Activated CD4-positive, alpha-beta T cell treated with anti-CD3 and anti-CD28 coated beads, Interleukin-2, Interleukin-6, amounts not matched to agents 100 ng/mL and 50 ng/mL, durations not matched to agents 16 hours and 8 hours (primary cell): ENCODE results near the gene IGFBP4.
"Not testable (repeated sequence)": the region's sequence is repeated elsewhere in the genome, so short reads cannot be mapped to it uniquely, and the experiment has no call there.

Experiments used
- DNase-seq: peaks from one replicate; pipeline ENCODE4 v3.0.0-alpha.2; 2020

Gene IGFBP4

DNA sequence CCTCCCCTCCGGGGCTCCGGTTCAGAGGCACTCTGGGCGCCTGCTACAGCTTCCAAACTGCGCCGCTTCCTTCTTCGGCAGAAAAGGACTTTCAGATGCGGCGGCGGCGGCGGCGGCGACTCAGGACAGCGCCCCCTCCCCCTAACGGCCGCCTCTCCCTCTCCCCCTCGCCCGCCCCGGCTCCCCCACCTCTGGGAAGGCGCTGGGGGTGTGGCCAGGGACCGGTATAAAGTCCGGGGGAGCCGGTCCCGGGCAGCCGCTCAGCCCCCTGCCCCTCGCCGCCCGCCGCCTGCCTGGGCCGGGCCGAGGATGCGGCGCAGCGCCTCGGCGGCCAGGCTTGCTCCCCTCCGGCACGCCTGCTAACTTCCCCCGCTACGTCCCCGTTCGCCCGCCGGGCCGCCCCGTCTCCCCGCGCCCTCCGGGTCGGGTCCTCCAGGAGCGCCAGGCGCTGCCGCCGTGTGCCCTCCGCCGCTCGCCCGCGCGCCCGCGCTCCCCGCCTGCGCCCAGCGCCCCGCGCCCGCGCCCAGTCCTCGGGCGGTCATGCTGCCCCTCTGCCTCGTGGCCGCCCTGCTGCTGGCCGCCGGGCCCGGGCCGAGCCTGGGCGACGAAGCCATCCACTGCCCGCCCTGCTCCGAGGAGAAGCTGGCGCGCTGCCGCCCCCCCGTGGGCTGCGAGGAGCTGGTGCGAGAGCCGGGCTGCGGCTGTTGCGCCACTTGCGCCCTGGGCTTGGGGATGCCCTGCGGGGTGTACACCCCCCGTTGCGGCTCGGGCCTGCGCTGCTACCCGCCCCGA is at the start of gene IGFBP4:
Gene IGFBP4 (plus strand): TSS at position 255 of the 792 bp plus-strand sequence. CDS start 286 bp downstream, at position 541.
- peak; percentile 82 for DNase-seq

- peak; percentile 44 for DNase-seq
These were observed 44.1 kb upstream of the IGFBP4 start for GRCh38 chr17:40399185-40399584.

- no peak for DNase-seq
These were observed 40.6 kb upstream of the IGFBP4 start for GRCh38 chr17:40402668-40403067.

DNA sequence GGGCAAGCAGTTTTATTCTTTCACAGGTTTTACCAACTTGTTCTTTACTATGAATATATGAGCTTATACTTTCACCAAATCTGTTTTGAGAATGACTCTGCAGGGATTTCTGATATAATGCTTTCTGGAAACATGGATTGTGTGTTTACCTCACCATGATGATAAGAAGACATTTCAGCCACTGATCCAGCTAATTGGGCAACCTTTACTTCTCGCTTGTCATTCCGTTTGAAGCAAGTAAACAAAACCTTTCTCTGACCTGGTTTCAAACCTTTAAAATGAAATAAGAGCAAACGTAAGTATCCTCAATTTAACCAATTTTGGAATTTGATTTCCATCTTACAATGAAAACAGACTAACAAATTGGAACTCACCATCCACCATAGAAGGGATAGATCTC is 39.2 kb upstream of the IGFBP4 start:
- DNase-seq, result no peak

- no peak for DNase-seq
These were observed 35.8 kb upstream of the IGFBP4 start for GRCh38 chr17:40407460-40407859.

GRCh38 chr17:40409540-40409939 is 33.7 kb upstream of the IGFBP4 start:
- not testable (repeated sequence) for DNase-seq

GRCh38 chr17:40410082-40410481 is 33.2 kb upstream of the IGFBP4 start:
- DNase-seq, result no peak

DNA sequence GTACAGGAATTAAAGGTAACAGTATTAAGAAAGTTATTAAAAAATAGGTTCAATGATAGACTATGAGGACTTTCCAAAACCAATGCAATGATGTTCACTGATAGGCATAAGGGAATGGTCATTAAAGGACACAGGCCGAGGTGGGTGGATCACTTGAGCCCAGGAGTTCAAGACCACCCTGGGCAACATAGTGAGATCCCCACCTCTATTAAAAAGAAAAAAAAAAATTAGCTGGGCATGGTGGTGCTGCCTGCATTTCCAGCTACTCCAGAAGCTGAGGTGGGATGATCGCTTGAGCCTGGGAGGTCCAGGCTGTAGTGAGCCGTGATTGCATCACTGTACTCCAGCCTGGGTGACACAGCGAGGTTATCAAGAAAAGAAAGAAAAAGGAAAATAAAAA is 31.4 kb upstream of the IGFBP4 start:
- DNase-seq, result no peak

- no peak for DNase-seq
These were observed 30.4 kb upstream of the IGFBP4 start for GRCh38 chr17:40412880-40413279.

GRCh38 chr17:40414312-40414711 is 28.9 kb upstream of the IGFBP4 start:
- DNase-seq, result not testable (repeated sequence)

DNA sequence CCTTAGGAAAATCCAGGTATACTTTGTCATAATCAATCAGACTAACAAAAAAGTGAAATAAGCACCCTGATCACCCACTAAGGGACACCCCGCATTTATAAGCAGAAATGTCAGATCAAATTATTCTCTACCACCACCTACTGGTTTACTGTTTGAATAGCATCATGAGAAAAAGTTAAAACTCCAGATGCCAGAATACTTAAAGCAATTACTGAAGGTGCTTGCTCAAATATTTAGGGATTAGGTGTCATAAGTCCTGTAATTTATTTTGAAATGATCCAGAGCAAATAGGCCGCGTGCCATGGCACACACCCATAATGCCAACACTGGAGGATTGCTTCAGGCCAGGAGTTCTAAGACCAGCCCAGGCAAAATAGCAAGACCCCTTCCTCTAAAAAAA is 27.9 kb upstream of the IGFBP4 start:
- peak; percentile 50 for DNase-seq

DNA sequence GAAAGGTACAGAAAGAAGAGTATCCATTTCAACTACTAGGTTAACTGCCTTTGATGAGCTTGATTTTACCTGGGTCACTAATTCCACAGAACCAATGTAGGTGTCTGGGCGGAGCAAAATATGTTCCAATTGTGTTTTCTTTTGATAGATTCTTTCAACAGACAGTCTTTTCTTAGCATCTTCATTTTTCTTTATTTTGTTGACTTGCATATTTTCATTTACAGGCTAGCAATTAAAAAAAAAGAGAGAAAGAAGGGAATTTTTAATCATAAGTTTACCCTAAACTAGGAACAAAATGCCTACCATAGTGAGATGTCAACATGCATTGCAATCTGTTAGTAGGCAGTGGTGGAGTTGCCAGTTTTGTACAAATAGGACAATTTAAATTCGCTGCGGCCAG is 26.6 kb upstream of the IGFBP4 start:
- no peak for DNase-seq

DNA sequence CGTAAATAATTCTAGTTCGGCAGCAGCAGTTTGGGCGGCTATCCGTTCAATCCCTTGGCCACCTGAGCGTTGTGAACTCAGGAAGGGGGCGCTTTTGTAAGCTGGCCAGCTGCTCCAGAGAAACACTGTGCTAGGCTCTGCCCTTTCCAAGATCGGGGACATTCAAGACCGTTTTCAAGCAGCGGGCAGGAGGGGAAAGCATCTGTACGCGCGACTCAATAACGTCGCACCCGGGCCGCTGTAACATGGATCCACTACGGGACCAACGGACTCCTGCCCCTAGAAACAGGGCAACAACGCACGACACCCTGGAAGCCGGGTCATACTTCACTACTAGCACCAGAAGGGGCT is 26.0 kb upstream of the IGFBP4 start:
- peak; percentile 49 for DNase-seq

DNA sequence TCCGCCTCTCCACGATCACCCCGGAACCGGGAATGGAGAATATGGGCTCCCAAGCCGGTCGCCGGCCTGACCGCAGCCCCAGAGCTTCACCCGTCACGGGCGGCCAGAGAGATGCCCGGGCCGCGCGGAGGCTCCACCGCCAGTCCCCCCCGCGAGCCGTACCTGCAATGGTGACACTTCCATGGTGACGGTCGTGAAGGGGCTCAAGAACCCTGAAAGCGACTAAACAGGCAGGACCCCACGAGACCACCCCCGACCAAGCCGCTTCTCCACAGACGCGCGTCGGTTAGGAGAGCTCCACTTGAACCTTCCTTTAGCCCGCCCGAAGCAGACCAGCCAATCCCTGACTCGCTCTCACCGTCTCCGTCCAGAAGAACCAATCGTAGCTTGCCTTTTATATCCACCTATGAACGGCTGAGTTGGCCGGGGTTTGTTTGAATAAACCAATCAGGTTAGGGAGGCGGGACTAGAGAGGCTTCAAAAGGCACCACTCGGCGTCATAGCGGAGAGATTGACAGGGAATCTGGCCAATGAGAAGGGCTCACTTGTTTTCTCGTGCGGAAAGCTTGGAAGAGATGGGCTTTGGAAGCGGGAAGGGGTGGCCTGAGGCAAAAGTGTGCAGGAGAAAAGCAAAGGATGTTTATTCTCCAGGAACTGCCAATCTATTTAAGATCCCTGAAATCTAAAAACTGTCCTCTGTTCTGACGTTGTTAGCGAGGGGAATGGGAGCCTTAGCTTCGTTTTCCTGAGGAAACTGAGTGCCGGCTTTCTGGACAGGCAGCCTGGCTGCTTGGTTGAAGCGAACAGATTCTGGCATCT is 25.4 kb upstream of the IGFBP4 start, which contains the start of gene TOP2A:
Gene TOP2A (minus strand): TSS at position 288 of the 819 bp plus-strand sequence. CDS start 105 bp downstream, at position 183.
- DNase-seq, result peak; percentile 99

DNA sequence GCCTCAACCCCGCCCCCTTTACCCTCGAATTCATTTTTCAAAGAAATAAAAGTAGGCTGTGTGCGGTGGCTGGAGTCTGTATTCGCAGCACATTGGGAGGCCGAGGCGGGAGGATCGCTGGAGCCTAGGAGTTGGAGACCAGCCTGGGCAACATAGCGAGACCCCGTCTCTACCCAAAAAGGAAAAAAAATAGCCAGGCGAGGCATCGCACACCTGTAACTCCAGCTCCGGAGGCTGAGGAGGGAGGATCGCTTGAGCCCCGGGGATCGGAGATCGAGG is 24.9 kb upstream of the IGFBP4 start:
- DNase-seq, result no peak

GRCh38 chr17:40419559-40420331 is 23.5 kb upstream of the IGFBP4 start:
- peak; percentile 46 for DNase-seq

DNA sequence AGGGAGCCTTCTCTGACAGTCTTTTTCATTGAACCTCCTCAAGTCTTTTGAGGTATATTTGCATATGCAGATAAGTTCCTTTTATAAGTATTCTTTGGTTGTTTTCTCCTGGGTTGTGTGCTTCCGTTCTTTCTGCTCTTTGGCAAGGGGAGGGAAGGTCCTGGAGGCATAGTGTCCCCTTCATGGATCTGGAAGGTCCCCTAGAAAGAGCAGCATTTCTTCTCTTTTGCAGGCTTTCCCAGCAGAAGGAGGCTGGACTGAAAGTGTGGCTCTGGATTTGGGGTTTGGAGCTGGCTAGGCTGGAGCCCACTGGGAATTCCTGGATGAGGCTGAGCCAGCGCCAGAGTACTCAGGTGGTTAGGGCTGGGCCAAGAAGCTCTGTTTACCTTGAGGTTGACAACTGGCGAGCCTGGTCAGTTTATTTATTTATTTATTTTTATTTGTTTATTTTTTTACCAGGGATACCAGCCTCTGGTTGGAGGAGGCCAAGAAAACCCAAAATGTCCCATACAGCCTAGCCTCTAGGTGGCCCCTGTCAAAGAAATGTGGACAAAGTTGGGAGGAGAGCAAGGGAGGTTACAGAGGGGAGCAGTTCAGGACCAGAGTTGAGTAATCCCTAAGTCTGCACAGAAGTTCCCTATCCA is 20.1 kb upstream of the IGFBP4 start:
- DNase-seq, result no peak

GRCh38 chr17:40425741-40426140 is 17.5 kb upstream of the IGFBP4 start:
- DNase-seq, result no peak

GRCh38 chr17:40427002-40427491 is 16.2 kb upstream of the IGFBP4 start:
- peak; percentile 75 for DNase-seq

DNA sequence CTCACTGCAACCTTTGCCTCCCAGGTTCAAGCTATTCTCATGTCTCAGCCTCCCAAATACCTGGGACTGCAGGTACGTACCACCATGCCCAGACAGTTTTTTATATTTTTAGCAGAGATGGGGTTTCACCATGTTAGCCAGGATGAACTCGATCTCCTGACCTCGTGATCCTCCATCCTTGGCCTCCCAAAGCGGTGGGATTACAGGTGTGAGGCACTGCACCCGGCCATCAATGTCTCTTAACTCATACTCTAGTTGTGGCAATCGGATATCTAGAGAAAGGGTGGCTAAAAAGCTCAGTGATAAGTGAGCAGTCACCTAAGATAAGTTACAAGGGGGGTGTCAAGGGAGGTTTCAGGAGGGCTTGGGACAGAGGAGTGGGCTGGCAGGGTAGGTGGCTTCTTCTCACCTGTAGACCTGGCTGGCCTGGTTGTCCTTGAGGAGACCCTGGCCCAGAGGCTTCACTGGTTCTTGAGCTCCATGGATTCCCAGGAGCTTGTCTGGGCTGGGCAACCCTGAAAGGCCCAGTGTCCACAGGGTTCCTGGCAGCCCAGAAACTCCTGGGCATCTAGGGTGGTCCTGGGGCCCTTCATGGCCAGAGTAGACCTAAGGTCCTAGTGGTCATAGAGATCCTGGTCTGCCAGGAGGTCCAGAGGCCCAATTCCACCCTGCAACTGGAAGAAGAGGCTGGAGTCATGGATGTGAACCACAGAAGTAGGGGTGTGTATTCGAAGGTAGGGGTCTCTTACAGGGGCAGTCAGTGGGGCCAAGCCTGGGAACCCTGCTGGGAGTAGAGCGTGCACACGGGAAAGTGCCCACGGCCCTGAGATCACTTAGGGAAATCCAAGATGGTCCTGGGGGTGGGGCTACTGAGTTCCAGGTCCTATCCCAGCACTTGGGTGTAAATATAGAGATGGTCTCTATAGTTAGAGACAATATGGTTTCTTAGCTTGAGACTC is 12.7 kb upstream of the IGFBP4 start:
- no peak for DNase-seq

- no peak for DNase-seq
These were observed 12.0 kb upstream of the IGFBP4 start for GRCh38 chr17:40431231-40431602.
